ENCODE results near the gene MYBPH.
A peak's percentile ranks its signal among the peaks of the same experiment; 100 is the strongest.

Gene MYBPH

DNA sequence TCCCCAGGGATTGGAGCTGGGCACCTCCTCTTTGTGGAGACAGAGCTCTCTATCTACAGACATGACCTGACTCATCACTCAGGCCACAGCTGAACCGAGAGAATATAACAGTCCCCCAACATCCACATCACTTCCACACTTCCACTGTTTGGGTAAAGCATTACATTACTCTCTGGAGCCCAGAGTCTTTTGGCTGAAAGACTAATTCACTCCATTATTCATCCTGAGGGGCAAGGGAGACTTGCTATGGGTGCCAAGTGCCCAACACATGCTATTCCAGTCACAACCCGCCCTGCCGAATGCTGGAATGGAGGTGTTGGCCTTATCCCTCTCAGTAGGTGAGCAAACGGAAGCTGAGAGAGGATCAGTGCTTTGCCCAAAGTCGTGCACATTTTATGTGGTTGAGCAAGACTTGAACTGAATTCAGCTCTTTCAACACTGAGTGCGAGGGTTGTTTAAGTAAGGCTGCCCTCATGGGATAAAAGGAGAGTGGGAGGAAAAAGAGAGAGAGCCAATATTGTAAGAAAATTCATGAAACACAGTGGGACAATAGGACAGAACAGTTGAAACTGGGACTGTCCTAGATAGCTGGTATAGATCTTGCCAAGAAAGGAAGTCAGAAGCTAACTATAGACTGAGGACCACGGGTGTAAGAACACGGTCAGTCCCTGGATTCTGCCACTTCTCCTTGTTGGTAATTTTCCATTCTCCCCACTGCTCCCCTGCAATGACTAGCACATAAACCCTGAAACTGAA lies 24.4 kb upstream of the MYBPH start:
- TF ChIP-seq, protein P1, sequence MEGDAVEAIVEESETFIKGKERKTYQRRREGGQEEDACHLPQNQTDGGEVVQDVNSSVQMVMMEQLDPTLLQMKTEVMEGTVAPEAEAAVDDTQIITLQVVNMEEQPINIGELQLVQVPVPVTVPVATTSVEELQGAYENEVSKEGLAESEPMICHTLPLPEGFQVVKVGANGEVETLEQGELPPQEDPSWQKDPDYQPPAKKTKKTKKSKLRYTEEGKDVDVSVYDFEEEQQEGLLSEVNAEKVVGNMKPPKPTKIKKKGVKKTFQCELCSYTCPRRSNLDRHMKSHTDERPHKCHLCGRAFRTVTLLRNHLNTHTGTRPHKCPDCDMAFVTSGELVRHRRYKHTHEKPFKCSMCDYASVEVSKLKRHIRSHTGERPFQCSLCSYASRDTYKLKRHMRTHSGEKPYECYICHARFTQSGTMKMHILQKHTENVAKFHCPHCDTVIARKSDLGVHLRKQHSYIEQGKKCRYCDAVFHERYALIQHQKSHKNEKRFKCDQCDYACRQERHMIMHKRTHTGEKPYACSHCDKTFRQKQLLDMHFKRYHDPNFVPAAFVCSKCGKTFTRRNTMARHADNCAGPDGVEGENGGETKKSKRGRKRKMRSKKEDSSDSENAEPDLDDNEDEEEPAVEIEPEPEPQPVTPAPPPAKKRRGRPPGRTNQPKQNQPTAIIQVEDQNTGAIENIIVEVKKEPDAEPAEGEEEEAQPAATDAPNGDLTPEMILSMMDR (IDR thresholded peaks at IDR 0.05; ENCODE audit: low read depth, low read length) = no peak
- TF ChIP-seq POLR2A (IDR thresholded peaks at IDR 0.05; ENCODE audit: extremely low read depth, insufficient read length) = no peak
- TF ChIP-seq, protein P2, sequence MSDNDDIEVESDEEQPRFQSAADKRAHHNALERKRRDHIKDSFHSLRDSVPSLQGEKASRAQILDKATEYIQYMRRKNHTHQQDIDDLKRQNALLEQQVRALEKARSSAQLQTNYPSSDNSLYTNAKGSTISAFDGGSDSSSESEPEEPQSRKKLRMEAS (IDR thresholded peaks at IDR 0.05; ENCODE audit: low read depth, low read length) = 0 out of 2 replicates have a peak, but pooled peaks have one; percentile 19
- peak; percentile 93 for DNase-seq (ENCODE audit: low read depth)
- no peak overlapping the region for H3K4me3 ChIP-seq (ENCODE audit: low read depth, low read length)

DNA sequence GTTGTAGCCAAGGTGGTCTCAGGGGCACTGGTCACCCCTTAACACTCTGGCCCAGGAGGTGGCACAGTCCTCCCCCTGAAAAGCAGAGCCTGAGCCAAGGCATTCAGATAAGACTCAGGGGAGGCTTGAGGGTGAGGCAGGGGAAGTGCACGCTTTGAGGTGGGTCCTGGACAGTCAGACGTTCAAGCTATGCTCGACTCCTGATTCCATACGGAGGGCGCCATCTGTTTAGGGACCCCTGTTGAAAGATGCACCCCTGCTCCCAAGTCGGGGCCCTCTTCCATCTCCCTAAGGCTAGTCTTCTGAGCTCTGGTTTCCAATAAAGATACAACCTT lies 23.8 kb upstream of the MYBPH start:
- TF ChIP-seq MYC (IDR thresholded peaks at IDR 0.05; ENCODE audit: low read depth, low read length) = 0 out of 2 replicates have a peak, but pooled peaks have one; percentile 4
- TF ChIP-seq, protein P1 (IDR thresholded peaks at IDR 0.05; ENCODE audit: low read depth, low read length) = no peak
- DNase-seq (ENCODE audit: low read depth) = no peak
- no peak overlapping the region for H3K4me3 ChIP-seq (ENCODE audit: low read depth, low read length)

DNA sequence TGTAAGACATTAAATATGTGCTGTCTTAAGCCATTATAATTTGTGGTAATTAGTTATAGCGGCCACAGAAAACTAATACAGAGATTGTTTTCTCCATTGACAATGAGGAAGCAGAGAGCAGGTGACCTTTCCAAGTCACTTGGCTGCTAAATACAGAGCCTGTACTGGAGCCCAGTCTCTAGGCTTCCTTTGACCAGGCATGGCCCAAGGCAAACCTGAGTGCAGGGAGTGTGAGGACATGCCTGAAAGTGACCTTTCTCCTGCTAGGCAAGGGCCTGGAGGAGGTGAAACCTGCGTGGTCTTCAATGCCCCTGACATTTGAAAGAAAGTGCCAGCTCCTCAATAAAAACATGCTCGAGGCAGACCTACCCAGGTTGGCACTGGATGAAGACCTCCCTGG lies 23.4 kb upstream of the MYBPH start:
- no peak for DNase-seq (ENCODE audit: low read depth)
- TF ChIP-seq, protein P1 (IDR thresholded peaks at IDR 0.05; ENCODE audit: low read depth, low read length) = no peak
- TF ChIP-seq MYC (IDR thresholded peaks at IDR 0.05; ENCODE audit: low read depth, low read length) (no peak), POLR2A (IDR thresholded peaks at IDR 0.05; ENCODE audit: extremely low read depth, insufficient read length) (no peak)
- TF ChIP-seq, protein P2 (IDR thresholded peaks at IDR 0.05; ENCODE audit: low read depth, low read length) = no peak
- no peak overlapping the region for H3K4me3 ChIP-seq (ENCODE audit: low read depth, low read length)

DNA sequence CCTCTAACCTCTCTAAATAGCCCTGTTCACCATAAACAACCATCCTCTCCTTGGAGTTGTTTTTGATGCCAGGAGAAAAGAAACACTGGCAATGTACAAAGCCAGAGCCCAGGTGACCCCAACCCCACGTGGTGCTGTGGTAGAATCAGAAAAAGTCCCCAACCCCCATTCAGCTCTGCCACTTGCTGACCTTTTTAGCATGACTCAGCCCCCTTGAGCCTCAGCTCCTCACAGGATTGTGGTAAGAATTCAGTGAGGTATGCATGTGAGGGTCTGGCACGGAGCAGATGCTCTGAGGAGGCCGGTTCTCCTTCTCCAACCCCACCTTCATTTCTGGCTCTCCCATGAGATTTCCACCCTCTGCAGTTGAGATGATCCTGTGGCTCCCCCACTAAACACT lies 22.0 kb upstream of the MYBPH start:
- DNase-seq (ENCODE audit: low read depth) = peak; percentile 86
- no peak overlapping the region for H3K4me3 ChIP-seq (ENCODE audit: low read depth, low read length)
- peak; percentile 52; the same call in 1 of the 2 replicates for TF ChIP-seq MYC (IDR thresholded peaks at IDR 0.05; ENCODE audit: low read depth, low read length)
- TF ChIP-seq, protein P2 (IDR thresholded peaks at IDR 0.05; ENCODE audit: low read depth, low read length) = peak; percentile 55
- TF ChIP-seq, protein P1 (IDR thresholded peaks at IDR 0.05; ENCODE audit: low read depth, low read length) = no peak
- TF ChIP-seq POLR2A (IDR thresholded peaks at IDR 0.05; ENCODE audit: extremely low read depth, insufficient read length) = no peak

DNA sequence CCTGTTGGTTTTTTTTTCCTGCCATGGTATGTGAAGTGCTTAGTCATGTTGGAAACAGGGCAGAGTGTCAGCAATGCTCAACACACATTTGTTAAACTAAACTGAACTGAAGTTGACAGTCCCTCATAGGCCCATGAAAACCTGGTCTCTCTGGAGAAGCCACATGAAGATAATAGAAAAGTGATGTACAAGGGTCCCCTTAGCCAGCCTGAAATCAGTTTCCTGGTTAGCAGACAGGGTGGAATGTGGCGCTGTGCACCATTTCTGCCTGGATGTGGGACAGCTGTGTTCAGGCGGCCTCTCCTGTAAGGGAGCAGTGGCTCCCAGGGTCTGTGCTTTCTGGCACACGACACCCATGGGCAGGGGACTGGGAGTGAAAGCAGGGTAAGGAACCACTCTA lies 20.7 kb upstream of the MYBPH start:
- H3K4me3 ChIP-seq (ENCODE audit: low read depth, low read length) = no peak overlapping the region
- TF ChIP-seq, protein P1 (IDR thresholded peaks at IDR 0.05; ENCODE audit: low read depth, low read length) = no peak
- TF ChIP-seq, protein P2 (IDR thresholded peaks at IDR 0.05; ENCODE audit: low read depth, low read length) = no peak
- TF ChIP-seq MYC (IDR thresholded peaks at IDR 0.05; ENCODE audit: low read depth, low read length) = no peak
- no peak for TF ChIP-seq POLR2A (IDR thresholded peaks at IDR 0.05; ENCODE audit: extremely low read depth, insufficient read length)
- no peak for DNase-seq (ENCODE audit: low read depth)
